Liver (tissue), 9 donors: ENCODE data around the gene NUDC. TPM values are rescaled to one million over a fixed set of nuclear protein-coding genes. Genes with fewer than 3 reads are reported as not detected.

Experiments used
- DNase-seq: peaks from one replicate; pipeline ENCODE4 v3.0.0-alpha.2; 2017; ENCODE audit warnings: low spot score
- H3K27ac ChIP-seq, 2 donors: one replicate each; pipeline ENCODE4 v1.7.0; 2013; ENCODE audit warnings: inconsistent platforms in 2 of 2, low read length in 2 of 2, control low read depth in 1 of 2, low read depth in 1 of 2, mild to moderate bottlenecking in 1 of 2
- H3K27me3 ChIP-seq, 4 donors: one replicate each; pipeline versions ENCODE4 v1.6.1 to v1.7.0; 2013; ENCODE audit warnings: low read length in 3 of 4, inconsistent platforms in 1 of 4, mild to moderate bottlenecking in 1 of 4, moderate library complexity in 1 of 4; ENCODE audit not compliant: control insufficient read depth in 4 of 4, insufficient read depth in 4 of 4
- H3K36me3 ChIP-seq, 4 donors: one replicate each; pipeline versions ENCODE4 v1.6.1 to v1.7.0; 2013; ENCODE audit warnings: low read length in 3 of 4, mild to moderate bottlenecking in 3 of 4, low read depth in 1 of 4, moderate library complexity in 1 of 4; ENCODE audit not compliant: control insufficient read depth in 4 of 4, insufficient read depth in 3 of 4
- H3K4me1 ChIP-seq, 4 donors: one replicate each; pipeline versions ENCODE4 v1.6.1 to v1.7.0; 2013; ENCODE audit warnings: low read length in 3 of 4, mild to moderate bottlenecking in 3 of 4, moderate library complexity in 1 of 4; ENCODE audit not compliant: control insufficient read depth in 4 of 4, insufficient read depth in 4 of 4
- H3K4me3 ChIP-seq, 3 donors: one replicate each; pipeline versions ENCODE4 v1.6.1 to v1.7.0; 2013; ENCODE audit warnings: low read length in 3 of 3, control low read depth in 1 of 3, low read depth in 1 of 3, mild to moderate bottlenecking in 1 of 3
- H3K9ac ChIP-seq, 2 donors: one replicate each; pipeline ENCODE4 v1.7.0; 2013; ENCODE audit warnings: low read length in 2 of 2, mild to moderate bottlenecking in 2 of 2, moderate library complexity in 2 of 2, control low read depth in 1 of 2, low read depth in 1 of 2
- H3K9me3 ChIP-seq, 4 donors: one replicate each; pipeline versions ENCODE4 v1.6.1 to v1.7.0; 2013; ENCODE audit warnings: low read length in 3 of 4; ENCODE audit not compliant: control insufficient read depth in 4 of 4
- EGR1 ChIP-seq, 2 donors: IDR thresholded peaks; 2 replicates each; pipeline ENCODE4 v1.6.1; 2016 to 2018; ENCODE audit warnings: antibody characterized with exemption in 2 of 2, low read depth in 2 of 2
- FOXA2 ChIP-seq: IDR thresholded peaks from 2 replicates; pipeline ENCODE4 v1.6.1; 2016; ENCODE audit warnings: antibody characterized with exemption
- GABPA ChIP-seq, 2 donors: IDR thresholded peaks in 1 of 2; conservative IDR thresholded peaks in 1 of 2; 2 replicates each; pipeline ENCODE4 v1.6.1; 2016; ENCODE audit warnings: antibody characterized with exemption in 2 of 2, mild to moderate bottlenecking in 1 of 2, moderate library complexity in 1 of 2
- HNF4G ChIP-seq: IDR thresholded peaks from 2 replicates; pipeline ENCODE4 v1.6.1; 2016; ENCODE audit warnings: antibody characterized with exemption
- JUND ChIP-seq, 2 donors: IDR thresholded peaks; 2 replicates each; pipeline ENCODE4 v1.6.1; 2016; ENCODE audit warnings: antibody characterized with exemption in 2 of 2
- MAX ChIP-seq: IDR thresholded peaks from 2 replicates; pipeline ENCODE4 v1.6.1; 2016; ENCODE audit warnings: antibody characterized with exemption
- NR2F2 ChIP-seq: IDR thresholded peaks from 2 replicates; pipeline ENCODE4 v1.6.1; 2016; ENCODE audit warnings: antibody characterized with exemption
- RAD21 ChIP-seq, 2 donors: IDR thresholded peaks; 2 replicates each; pipeline ENCODE4 v1.6.1; 2016; ENCODE audit warnings: antibody characterized with exemption in 2 of 2, mild to moderate bottlenecking in 2 of 2
- REST ChIP-seq: IDR thresholded peaks from 2 replicates; pipeline ENCODE4 v1.6.1; 2016; ENCODE audit warnings: antibody characterized with exemption, mild to moderate bottlenecking
- RXRA ChIP-seq, 2 donors: IDR thresholded peaks; 2 replicates each; pipeline ENCODE4 v1.6.1; 2017 to 2018; ENCODE audit warnings: antibody characterized with exemption in 2 of 2, mild to moderate bottlenecking in 1 of 2
- SP1 ChIP-seq: IDR thresholded peaks from 2 replicates; pipeline ENCODE4 v1.6.1; 2018; ENCODE audit warnings: antibody characterized with exemption, mild to moderate bottlenecking
- TAF1 ChIP-seq: conservative IDR thresholded peaks from 2 replicates; pipeline ENCODE4 v1.6.1; 2016; ENCODE audit warnings: antibody characterized with exemption, mild to moderate bottlenecking
- YY1 ChIP-seq: IDR thresholded peaks from 2 replicates; pipeline ENCODE4 v1.6.1; 2016; ENCODE audit warnings: antibody characterized with exemption, mild to moderate bottlenecking
- ZBTB33 ChIP-seq: IDR thresholded peaks from 2 replicates; pipeline ENCODE4 v1.6.1; 2016; ENCODE audit warnings: antibody characterized with exemption
- WGBS: extraction: QIAGEN DNeasy Blood & Tissue Kit; methylation state at CpG from one replicate; pipeline ENCODE4 v1.1.7; 2013; 5-methylcytosine and 5-hydroxymethylcytosine counted together
- polyA plus RNA-seq, 2 donors: library from polyadenylated mRNA; stranded (reverse) in 1 of 2; unstranded in 1 of 2; fragments of 200-250 nt in 1 of 2; fragments of >200 nt in 1 of 2; fragmentation: Nextera tagmentation in 1 of 2; extraction: Ambion mirVana in 1 of 2; gene quantifications; one replicate each; pipeline versions ENCODE4 v1.2.1 to v1.2.3, GENCODE V29; 2013 to 2015
- total RNA-seq, 2 donors: library from RNA; depleted of rRNA; stranded (reverse); fragments of >200 nt; gene quantifications; one replicate each; pipeline ENCODE4 v1.2.3, GENCODE V29; 2014
- donor health status: healthy.
- donor health status: healthy.
- donor health status: healthy.
- donor health status: healthy.
- donor health status: healthy.

The NUDC gene
- total and polyA plus RNA-seq, 4 donors = 18.2 to 50.7 (median 36.2) TPM

- Histone ChIP-seq H3K27me3 (no peaks in the 10 kb centered on the region), H3K9me3 (no peaks in the 10 kb centered on the region), H3K4me3 (no peak overlapping the region), H3K36me3 (peaks cover 0 to 1% (median 0%) of the 10 kb centered on the region in 4 donors), H3K27ac (no peak overlapping the region), H3K9ac (no peak overlapping the region), H3K4me1 (peaks cover 14 to 39% (median 35%) of the 10 kb centered on the region in 4 donors)
- WGBS = 76% methylated on average over 8 of the region's 8 CpGs
- no peak for DNase-seq
- TF ChIP-seq HNF4G (no peak), ZBTB33 (no peak), FOXA2 (no peak), YY1 (no peak), SP1 (no peak), MAX (no peak), RXRA (IDR thresholded peaks at IDR 0.05) (no peak), RAD21 (IDR thresholded peaks at IDR 0.05) (no peak), EGR1 (IDR thresholded peaks at IDR 0.05; ENCODE audit: low read depth in 2 of 2) (no peak)
These were observed 29.1 kb downstream of the NUDC start for GRCh38 chr1:26950602-26951001.

GRCh38 chr1:26951216-26951615 lies 29.7 kb downstream of the NUDC start:
- Histone ChIP-seq H3K9ac (no peak overlapping the region), H3K4me3 (no peak overlapping the region), H3K27ac (no peak overlapping the region), H3K27me3 (no peaks in the 10 kb centered on the region), H3K36me3 (peaks cover 0 to 1% (median 0%) of the 10 kb centered on the region in 4 donors), H3K9me3 (no peaks in the 10 kb centered on the region), H3K4me1 (peaks cover 11 to 33% (median 29%) of the 10 kb centered on the region in 4 donors)
- no peak for DNase-seq
- 98% methylated on average over 14 of the region's 14 CpGs for WGBS
- TF ChIP-seq JUND (IDR thresholded peaks at IDR 0.05) (no peak), ZBTB33 (no peak), RXRA (IDR thresholded peaks at IDR 0.05) (no peak), MAX (no peak), GABPA (IDR thresholded peaks at IDR 0.05 in 1 of 2, conservative IDR thresholded peaks at IDR 0.05 in 1 of 2) (no peak), NR2F2 (no peak), REST (no peak), TAF1 (no peak)
